Iris pigment epithelial cell (primary cell): ENCODE data around the gene OR51B2.
"Not testable (repeated sequence)": the region's sequence is repeated elsewhere in the genome, so short reads cannot be mapped to it uniquely, and the experiment has no call there.

ENCODE experiments used
- DNase-seq: peaks from one replicate; pipeline ENCODE4 v3.0.0-alpha.2; 2011; ENCODE audit warnings: low read depth

The OR51B2 gene

GRCh38 chr11:5313326-5314023 lies 10.6 kb downstream of the OR51B2 start:
- DNase-seq, result not testable (repeated sequence)

GRCh38 chr11:5310423-5310822 lies 13.7 kb downstream of the OR51B2 start:
- DNase-seq, result no peak

- no peak for DNase-seq
Observed at GRCh38 chr11:5307256-5308019, 16.7 kb downstream of the OR51B2 start.

GRCh38 chr11:5304046-5304445 lies 20.1 kb downstream of the OR51B2 start:
- DNase-seq, result no peak

- DNase-seq, result no peak
Observed at GRCh38 chr11:5303626-5304025, 20.5 kb downstream of the OR51B2 start.

- DNase-seq, result no peak
Observed at GRCh38 chr11:5301846-5302245, 22.3 kb downstream of the OR51B2 start, which contains the start of gene OR51B4. OR51B4 (minus strand) TSS chr11:5301946; CDS start chr11:5301946, 0 bp downstream.

- peak; percentile 23 for DNase-seq
Observed at GRCh38 chr11:5300251-5300650, 23.8 kb downstream of the OR51B2 start.

DNA sequence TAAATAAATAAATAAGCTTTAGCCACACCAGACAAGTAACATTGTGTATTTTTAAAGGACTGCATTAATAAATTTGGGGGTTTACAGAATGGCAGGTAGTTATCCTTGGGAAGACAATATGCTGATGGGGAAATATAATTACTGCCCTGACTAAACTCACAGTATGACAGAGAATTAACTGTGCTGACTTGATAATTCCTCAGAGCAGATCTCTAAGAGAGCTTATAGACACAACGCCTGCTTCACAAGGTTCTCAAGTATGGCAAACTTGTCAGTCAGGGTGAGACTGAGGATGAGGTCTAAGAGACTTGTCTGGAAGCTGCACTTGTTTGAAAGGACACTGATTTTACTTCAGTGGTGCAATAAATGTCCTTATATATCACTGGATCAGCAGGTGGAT lies 25.6 kb downstream of the OR51B2 start:
- DNase-seq, result no peak

DNA sequence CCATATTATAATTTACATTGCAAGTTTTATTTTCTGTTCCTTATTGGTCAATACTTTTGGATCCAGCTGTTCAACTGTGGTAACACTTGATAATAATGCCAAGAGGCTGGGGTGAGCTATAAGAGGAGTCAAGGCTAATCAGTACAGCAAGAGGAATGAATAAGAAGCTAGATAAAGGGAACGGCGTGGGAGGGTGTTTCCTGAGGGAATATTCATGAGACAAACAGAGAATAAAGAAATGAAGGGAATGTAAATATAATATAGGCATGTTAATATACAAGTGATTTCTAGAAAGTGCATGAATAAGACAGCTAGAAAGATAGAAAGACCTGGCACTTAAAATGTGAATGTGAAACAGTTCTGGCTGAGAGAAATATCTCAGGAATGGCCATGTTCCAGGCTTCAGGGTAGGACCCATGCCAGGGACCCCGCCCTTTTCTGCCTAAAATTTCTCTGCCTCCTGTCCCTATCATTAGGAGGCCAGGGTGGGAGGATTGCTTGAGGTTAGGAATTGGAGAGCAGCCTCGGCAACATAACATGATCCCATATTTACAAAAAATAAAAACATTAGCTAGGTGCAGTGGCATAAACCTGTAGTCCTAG lies 26.3 kb downstream of the OR51B2 start:
- DNase-seq, result no peak

- DNase-seq, result not testable (repeated sequence)
Observed at GRCh38 chr11:5294342-5294995, 29.6 kb downstream of the OR51B2 start.

GRCh38 chr11:5293028-5293427 lies 31.1 kb downstream of the OR51B2 start:
- DNase-seq, result no peak

DNA sequence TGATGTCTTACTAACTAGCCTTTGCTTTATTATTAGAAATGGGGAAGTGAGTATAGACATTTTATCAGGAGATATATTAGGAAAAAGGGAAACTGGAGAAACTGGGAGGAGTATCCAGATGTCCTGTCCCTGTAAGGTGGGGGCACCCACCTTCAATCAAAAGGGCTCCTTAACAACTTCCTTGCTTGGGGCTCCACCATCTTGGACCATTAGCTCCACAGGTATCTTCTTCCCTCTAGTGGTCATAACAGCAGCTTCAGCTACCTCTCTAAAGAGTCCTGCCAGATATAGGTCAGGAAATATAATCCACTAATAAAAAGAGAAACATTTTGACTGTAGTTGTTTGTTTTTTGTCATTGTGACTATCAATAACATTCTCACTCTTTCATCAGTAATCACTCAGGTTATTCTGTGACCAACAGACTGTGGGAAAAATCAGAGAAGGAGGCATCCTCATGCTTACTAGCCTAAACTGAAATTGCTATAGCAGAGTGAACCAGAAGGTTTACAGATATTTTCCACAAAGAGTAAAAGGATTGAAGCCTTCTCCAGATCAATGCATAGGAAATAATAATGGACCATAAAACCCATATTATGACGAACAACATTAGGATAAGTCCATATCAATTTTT lies 32.8 kb downstream of the OR51B2 start:
- DNase-seq, result peak; percentile 74

DNA sequence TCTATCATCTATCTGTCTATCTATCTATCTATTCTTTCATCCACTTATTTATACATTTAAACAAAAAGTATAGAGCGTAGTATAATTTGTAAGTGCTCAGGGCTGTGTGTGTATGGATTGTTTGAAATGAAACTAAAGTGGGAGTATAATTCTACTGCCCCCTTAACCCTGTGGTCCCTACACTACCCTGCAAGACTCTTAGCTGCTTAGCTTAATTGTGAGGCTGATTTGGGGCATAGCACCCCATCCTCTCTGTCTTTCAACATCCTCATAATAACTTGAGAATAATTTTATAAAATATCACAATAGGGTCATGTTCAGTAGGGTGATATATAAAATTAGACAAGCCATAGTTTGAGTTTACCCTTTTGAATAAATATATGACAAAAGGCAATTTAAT lies 34.0 kb downstream of the OR51B2 start:
- no peak for DNase-seq

DNA sequence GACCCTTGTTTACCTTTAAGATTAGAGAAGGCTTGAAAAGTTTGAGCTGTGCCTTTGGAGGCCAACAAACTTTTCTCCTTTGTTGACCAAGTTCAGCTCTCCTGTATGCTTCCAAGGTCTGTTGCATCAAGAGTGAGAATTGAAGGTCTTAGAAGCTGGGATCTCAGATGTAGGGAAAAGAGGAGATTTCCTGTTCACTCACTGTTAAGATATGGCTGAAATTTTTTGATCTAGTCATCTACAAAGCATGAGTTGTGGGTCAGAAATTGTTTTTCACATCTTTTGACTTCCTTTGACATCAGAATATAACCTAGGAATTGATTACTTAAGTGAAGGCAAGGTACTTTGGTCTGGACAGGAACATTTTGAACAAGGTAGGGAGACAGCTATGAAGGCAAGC lies 34.4 kb downstream of the OR51B2 start:
- DNase-seq, result peak; percentile 51

DNA sequence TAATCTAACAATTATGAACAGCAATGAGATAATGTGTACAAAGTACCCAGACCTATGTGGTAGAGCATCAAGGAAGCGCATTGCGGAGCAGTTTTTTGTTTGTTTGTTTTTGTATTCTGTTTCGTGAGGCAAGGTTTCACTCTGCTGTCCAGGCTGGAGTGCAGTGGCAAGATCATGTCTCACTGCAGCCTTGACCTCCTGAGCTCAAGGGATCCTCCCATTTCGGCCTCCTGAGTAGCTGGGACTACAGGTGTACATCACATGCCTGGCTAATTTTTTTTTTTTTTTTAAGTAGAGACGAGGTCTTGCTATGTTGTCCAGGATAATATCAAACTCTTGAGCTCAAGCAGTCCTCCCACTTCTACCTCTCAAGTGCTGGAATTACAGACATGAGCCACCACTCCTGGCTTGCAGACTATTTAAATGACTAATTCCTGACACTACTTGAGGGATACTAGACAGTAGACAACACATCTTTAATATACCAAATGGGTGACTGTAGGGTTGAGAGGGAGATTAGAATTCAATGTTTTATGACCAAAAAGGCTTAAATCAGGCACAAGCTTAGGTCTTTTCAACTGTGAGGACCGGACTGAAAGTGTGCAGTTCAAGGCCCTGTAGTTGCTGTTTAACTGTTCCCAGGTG lies 35.1 kb downstream of the OR51B2 start:
- peak; percentile 21 for DNase-seq

DNA sequence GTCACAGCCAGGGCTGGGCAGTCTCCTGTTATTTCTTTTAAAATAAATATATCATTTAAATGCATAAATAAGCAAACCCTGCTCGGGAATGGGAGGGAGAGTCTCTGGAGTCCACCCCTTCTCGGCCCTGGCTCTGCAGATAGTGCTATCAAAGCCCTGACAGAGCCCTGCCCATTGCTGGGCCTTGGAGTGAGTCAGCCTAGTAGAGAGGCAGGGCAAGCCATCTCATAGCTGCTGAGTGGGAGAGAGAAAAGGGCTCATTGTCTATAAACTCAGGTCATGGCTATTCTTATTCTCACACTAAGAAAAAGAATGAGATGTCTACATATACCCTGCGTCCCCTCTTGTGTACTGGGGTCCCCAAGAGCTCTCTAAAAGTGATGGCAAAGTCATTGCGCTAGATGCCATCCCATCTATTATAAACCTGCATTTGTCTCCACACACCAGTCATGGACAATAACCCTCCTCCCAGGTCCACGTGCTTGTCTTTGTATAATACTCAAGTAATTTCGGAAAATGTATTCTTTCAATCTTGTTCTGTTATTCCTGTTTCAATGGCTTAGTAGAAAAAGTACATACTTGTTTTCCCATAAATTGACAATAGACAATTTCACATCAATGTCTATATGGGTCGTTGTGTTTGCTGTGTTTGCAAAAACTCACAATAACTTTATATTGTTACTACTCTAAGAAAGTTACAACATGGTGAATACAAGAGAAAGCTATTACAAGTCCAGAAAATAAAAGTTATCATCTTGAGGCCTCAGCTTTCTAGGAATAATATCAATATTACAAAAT lies 35.8 kb downstream of the OR51B2 start:
- peak; percentile 61 for DNase-seq

DNA sequence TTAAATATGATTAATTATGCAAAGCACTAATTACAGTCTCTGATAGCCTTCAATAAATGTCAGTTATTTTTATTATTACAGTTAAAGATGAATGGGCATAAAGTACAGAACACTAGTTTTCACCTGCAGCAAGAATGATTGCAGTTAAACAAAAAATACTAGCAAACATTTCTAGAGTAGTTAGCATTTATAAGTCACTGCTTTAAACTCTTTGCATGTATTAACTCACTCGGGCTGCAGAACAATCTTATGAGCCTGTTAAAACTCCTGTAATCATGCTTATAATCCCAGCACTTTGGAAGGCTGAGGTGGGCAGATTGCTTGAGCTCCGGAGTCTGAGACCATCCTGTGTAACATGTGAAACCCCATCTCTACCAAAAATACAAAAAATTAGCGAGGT lies 37.2 kb downstream of the OR51B2 start:
- DNase-seq, result no peak

GRCh38 chr11:5286351-5286750 lies 37.7 kb downstream of the OR51B2 start:
- no peak for DNase-seq

- DNase-seq, result no peak
Observed at GRCh38 chr11:5285703-5286340, 38.3 kb downstream of the OR51B2 start.

DNA sequence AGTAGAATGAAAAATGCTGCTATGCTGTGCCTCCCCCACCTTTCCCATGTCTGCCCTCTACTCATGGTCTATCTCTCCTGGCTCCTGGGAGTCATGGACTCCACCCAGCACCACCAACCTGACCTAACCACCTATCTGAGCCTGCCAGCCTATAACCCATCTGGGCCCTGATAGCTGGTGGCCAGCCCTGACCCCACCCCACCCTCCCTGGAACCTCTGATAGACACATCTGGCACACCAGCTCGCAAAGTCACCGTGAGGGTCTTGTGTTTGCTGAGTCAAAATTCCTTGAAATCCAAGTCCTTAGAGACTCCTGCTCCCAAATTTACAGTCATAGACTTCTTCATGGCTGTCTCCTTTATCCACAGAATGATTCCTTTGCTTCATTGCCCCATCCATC lies 39.5 kb downstream of the OR51B2 start:
- no peak for DNase-seq
